Hematopoietic multipotent progenitor cell (in vitro differentiated cells): ENCODE data around the gene NUMB. TPM values are rescaled to one million over a fixed set of nuclear protein-coding genes. Genes with fewer than 3 reads are reported as not detected.

Experiments
- DNase-seq, 3 donors: peaks; one replicate each; pipeline ENCODE4 v3.0.0-alpha.2; 2011 to 2015; ENCODE audit warnings: low read depth in 2 of 3, low spot score in 2 of 3
- total RNA-seq: library from RNA; depleted of rRNA; stranded (reverse); fragments of >200 nt; gene quantifications from one replicate; pipeline ENCODE4 v1.2.3, GENCODE V29; 2012

Gene NUMB
- total RNA-seq, 1 donor = 38.5 TPM

- peak in 2 of 3 donors; percentile 41 to 76 for DNase-seq
These were observed 163.0 kb downstream of the NUMB start for GRCh38 chr14:73295198-73295796.

GRCh38 chr14:73293782-73294781 is 164.3 kb downstream of the NUMB start:
- DNase-seq = no peak

- no peak for DNase-seq
These were observed 168.1 kb downstream of the NUMB start for GRCh38 chr14:73290279-73290678.

- no peak for DNase-seq
These were observed 168.6 kb downstream of the NUMB start for GRCh38 chr14:73289729-73290128.

GRCh38 chr14:73289308-73289707 is 169.0 kb downstream of the NUMB start:
- DNase-seq = no peak

GRCh38 chr14:73287071-73287470 is 171.3 kb downstream of the NUMB start:
- no peak for DNase-seq

- no peak for DNase-seq
These were observed 171.7 kb downstream of the NUMB start for GRCh38 chr14:73286598-73286997.

GRCh38 chr14:73285979-73286378 is 172.4 kb downstream of the NUMB start:
- DNase-seq = no peak

- no peak for DNase-seq
These were observed 174.6 kb downstream of the NUMB start for GRCh38 chr14:73283608-73284379.

GRCh38 chr14:73280903-73281302 is 177.4 kb downstream of the NUMB start:
- DNase-seq = no peak

- DNase-seq = no peak
These were observed 181.0 kb downstream of the NUMB start for GRCh38 chr14:73277376-73277775.

- no peak for DNase-seq
These were observed 181.5 kb downstream of the NUMB start for GRCh38 chr14:73276836-73277235.

GRCh38 chr14:73273799-73274198 is 184.5 kb downstream of the NUMB start:
- DNase-seq = no peak

GRCh38 chr14:73272393-73272792 is 186.0 kb downstream of the NUMB start:
- no peak for DNase-seq

- DNase-seq = peak in 1 of 3 donors; percentile 28
These were observed 188.4 kb downstream of the NUMB start for GRCh38 chr14:73269729-73270531.

GRCh38 chr14:73267474-73267873 is 190.9 kb downstream of the NUMB start:
- DNase-seq = no peak

- DNase-seq = no peak
These were observed 192.0 kb downstream of the NUMB start for GRCh38 chr14:73266317-73266716.

- DNase-seq = no peak
These were observed 192.7 kb downstream of the NUMB start for GRCh38 chr14:73265721-73266046.

- DNase-seq = no peak
These were observed 193.2 kb downstream of the NUMB start for GRCh38 chr14:73264885-73265720.
